ENCODE data around the gene CMC1. TPM values are rescaled to one million over a fixed set of nuclear protein-coding genes. Genes with fewer than 3 reads are reported as not detected.
A peak's percentile ranks its signal among the peaks of the same experiment; 100 is the strongest.

The CMC1 gene
- total RNA-seq, 1 donor, result 5.8 TPM

DNA sequence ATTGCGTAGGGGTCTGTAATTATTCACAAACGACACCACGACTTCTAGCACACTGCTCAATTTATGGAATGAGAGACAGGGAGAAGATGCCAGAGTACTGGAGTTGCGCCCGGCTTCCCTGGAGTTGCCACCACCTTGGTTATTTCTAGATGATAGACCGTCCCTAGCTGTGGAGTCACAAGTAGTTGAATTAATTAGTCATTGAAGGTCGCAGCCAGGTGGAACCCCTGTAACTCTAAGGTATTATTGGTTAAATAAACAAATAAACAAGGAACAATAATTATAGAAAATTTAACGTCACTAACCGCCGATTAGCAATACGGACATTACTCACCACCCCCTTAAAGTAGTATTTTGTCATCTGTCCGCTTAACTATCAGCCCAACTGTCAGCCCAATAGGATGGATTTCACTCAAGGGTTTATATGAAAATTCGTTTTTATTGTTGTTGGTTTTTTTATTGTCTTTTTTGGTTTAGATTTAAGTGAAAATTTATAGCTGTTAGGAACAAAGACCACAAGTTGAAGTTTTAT, 108.1 kb downstream of the CMC1 start:
- TF ChIP-seq, protein P1, sequence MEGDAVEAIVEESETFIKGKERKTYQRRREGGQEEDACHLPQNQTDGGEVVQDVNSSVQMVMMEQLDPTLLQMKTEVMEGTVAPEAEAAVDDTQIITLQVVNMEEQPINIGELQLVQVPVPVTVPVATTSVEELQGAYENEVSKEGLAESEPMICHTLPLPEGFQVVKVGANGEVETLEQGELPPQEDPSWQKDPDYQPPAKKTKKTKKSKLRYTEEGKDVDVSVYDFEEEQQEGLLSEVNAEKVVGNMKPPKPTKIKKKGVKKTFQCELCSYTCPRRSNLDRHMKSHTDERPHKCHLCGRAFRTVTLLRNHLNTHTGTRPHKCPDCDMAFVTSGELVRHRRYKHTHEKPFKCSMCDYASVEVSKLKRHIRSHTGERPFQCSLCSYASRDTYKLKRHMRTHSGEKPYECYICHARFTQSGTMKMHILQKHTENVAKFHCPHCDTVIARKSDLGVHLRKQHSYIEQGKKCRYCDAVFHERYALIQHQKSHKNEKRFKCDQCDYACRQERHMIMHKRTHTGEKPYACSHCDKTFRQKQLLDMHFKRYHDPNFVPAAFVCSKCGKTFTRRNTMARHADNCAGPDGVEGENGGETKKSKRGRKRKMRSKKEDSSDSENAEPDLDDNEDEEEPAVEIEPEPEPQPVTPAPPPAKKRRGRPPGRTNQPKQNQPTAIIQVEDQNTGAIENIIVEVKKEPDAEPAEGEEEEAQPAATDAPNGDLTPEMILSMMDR (IDR thresholded peaks at IDR 0.05; ENCODE audit: extremely low read depth, low read depth, low read length), result no peak
- no peaks in the 10 kb centered on the region for H3K36me3 ChIP-seq (ENCODE audit: insufficient read depth, low read length)

More for the DNA sequence above, 108.1 kb downstream of the CMC1 start:
- Histone ChIP-seq H3K27ac (ENCODE audit: low read depth, low read length) (peak overlapping the region; percentile 98), H3K9me3 (ENCODE audit: low read depth, low read length) (no peaks in the 10 kb centered on the region), H2AFZ (ENCODE audit: low read length) (peak overlapping the region; percentile 95), H4K20me1 (ENCODE audit: insufficient read depth, low read length) (no peaks in the 10 kb centered on the region), H3K79me2 (ENCODE audit: insufficient read depth, low read length) (peaks cover 63% of the 10 kb centered on the region), H3K4me3 (ENCODE audit: insufficient read depth, low read length) (peak overlapping the region; percentile 86), H3K4me1 (ENCODE audit: insufficient read depth, low read length) (peaks cover 24% of the 10 kb centered on the region), H3K4me2 (ENCODE audit: insufficient read depth, low read length) (peak overlapping the region; percentile 99), H3K27me3 (ENCODE audit: insufficient read depth, low read length) (no peaks in the 10 kb centered on the region)
- DNase-seq (ENCODE audit: insufficient read length, low spot score, missing footprints), result no peak

Other genes starting within 250 kb of the CMC1 start
- 0.36 and 0.88 TPM in 2 replicates for gene ZCWPW2, start 107.1 kb downstream of the CMC1 start, total RNA-seq
- gene AZI2, start 107.2 kb downstream of the CMC1 start, total RNA-seq, result 149 and 215 TPM in 2 replicates